Suppressor macrophage (primary cell): ENCODE data around the gene BPHL.
"Not testable (repeated sequence)": the region's sequence is repeated elsewhere in the genome, so short reads cannot be mapped to it uniquely, and the experiment has no call there.

Source experiments
- DNase-seq, 4 experiments: peaks; one replicate each; pipeline ENCODE4 v3.0.0-alpha.2; 2020 to 2022

The BPHL gene

GRCh38 chr6:3124667-3125066 is 6.2 kb downstream of the BPHL start:
- no peak for DNase-seq

GRCh38 chr6:3125815-3126214 is 7.3 kb downstream of the BPHL start:
- no peak for DNase-seq

- DNase-seq: no peak
Measured at GRCh38 chr6:3128356-3129108, 10.0 kb downstream of the BPHL start.

GRCh38 chr6:3131695-3132094 is 13.2 kb downstream of the BPHL start:
- no peak for DNase-seq

DNA sequence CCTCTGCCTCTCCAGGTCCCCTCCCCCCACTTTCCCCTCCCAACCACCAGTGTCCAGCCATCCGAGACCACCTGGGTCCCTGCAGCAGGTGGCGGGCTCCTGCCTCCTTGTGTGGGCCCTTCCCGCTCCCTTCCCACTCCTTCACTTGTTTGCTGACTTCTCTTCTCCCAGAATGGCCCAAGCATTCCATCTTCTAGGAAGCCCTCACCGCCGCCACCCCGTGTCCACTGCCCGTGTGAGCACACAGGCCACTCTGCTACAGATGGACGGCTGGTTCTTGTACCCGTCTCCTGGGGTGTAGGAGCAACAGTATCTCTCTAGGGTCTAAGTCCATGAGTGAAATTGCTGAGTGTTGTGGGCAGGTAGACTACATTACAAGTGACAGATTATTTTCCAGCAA is 15.0 kb downstream of the BPHL start:
- DNase-seq: no peak

DNA sequence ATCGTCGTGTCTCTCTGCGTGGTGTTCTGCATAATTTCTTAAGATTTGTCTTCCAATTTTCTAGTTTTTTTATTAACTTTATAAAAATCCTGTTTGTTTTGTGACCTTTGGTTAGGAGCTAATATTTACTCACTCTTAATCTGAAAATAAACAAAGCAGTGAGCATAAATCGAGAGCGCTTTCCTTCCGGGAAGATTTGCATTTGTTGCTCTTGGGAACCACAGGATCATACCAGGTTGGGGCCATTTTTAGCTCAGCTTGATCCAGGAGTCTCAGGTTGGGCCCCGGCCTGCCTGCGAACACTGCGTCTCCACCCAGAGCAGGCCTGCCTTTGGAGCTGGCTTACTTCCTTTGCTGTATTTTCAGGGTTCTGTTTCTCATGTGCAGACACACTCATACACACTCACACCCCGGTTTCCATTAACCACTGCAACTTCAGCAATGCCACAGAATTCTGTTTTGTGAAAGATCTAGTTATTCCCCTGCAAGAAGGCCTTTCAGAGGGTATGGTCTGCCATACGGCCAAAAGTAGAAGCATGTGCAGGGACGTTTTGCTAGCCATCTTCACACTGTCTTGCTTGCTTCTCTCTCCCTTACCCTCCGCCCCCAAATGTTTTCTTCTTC is 17.3 kb downstream of the BPHL start:
- no peak for DNase-seq

- DNase-seq: no peak
Measured at GRCh38 chr6:3136292-3137011, 17.9 kb downstream of the BPHL start.

DNA sequence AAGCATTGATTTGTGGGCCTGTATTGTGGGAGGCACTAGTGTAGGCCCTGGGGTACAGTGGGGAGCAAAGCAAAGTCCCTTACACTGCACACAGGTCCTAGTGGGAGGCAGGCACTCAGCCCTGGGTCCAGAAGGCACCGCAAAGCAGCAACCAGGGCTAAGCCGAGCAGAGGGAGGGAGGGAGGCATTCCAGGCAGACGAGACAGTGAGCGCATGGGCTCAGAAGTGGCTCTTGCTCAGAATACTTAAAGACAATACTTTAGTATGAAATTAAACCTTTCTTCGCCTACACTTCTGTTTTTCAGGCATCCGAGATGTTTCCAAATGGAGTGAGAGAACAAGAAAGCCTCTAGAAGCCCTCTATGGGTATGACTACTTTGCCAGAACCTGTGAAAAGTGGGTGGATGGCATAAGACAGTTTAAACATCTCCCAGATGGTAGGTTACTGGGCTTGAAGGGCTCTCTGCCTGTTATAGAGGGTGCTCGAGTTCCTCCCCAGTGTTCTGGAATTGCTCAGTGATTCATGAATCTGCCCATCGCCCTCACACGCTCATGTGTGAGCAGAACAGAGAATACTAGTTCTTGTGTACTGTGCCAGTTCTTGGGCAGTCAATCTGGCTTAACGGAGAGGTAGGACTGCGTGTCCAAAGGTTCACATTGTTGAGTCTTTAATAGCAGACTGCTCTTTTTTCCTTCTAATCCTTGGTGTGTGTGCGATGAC is 18.7 kb downstream of the BPHL start:
- DNase-seq: no peak

DNA sequence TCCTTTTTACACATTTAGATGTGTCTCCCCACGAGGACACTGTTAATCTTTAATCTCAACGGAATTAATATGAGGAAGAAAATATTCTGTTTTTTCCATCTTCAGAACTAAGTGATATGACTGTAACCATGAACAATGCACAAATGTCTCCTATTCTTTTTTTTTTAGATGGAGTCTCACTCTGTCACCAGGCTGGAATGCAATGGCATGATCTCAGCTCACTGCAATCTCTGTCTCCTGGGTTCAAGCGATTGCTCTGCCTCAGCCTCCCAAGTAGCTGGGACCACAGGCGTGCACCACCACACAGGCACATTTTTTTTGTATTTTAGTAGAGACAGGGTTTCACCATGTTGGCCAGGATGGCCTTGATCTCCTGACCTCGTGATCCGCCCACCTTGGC is 19.4 kb downstream of the BPHL start:
- not testable (repeated sequence) for DNase-seq

- DNase-seq: peak in 3 of 4 experiments; percentile 40 to 71 (median 67)
Measured at GRCh38 chr6:3138341-3138740, 19.8 kb downstream of the BPHL start.

DNA sequence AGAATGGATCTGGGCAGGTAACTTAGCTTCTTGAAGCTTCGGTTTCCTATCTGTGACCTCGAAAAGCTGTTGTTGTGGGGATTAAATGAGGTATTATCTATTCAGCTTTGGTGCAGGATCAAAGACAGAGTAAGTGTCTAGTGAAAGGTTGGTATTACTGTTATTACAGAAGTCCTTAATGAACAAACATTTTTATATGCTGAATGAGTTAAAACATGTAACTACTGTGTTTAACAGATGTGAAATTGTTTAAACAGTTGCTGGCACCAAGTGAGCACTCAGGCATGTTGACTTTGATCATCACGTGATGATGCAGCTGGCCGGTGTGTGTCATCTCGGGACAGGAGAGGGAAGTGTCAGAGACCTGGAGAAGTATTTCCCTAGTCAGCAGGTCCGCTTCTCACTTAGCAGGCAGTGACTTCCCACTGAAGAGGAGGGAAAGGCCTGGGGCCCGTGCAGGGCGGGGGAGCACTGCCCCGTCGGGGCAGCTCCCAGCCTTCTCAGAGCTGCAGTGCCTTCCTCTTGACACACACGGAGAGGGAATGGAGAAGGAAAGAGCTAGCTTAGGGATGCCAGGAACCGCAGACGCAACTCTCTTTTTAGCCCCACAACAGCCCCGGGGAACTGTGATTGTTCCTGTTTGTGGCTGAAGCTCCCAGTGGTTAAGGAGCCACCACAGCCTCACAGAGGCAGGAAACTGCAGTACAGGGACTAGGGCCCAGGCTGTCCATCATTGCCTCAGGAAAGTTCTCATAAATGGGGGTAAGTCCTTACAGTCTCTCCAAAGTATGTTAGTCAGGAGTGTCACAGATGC is 20.8 kb downstream of the BPHL start:
- peak; percentile 92 to 96 (median 95) for DNase-seq

DNA sequence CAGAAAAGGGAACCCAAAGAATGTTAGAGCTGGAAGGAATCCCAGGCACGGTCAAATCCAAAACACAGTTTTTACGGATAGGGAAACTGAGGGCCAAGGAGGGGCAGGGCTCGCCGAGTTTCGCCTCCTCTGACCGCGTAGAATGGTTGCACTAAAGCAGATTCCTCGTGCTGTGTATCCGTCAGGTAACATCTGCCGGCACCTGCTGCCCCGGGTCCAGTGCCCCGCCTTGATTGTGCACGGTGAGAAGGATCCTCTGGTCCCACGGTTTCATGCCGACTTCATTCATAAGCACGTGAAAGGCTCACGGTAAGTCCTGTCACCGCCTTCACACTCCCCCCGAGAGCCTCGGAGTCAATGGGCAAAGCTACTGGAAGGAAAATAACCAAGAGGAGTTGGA is 21.7 kb downstream of the BPHL start:
- no peak for DNase-seq

DNA sequence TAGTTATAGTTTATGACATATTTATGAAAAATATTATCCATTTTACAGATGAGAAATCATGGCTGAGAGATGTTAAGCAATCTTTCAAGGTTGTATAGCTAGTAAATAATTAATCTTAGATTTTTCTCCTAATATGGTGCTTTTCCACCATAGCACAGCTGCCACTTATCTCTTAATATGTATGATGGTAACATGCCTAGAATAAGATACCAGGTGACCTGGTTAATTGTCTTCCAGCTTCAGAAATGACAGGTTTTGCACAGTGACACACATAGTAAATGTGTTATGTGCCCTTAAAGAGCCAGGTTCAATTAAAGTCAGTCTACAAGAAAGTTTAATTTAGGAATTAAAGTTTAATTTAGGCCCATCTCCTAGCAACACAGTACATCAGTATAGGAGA is 24.0 kb downstream of the BPHL start:
- DNase-seq: no peak

- no peak for DNase-seq
Measured at GRCh38 chr6:3143158-3143557, 24.6 kb downstream of the BPHL start.

DNA sequence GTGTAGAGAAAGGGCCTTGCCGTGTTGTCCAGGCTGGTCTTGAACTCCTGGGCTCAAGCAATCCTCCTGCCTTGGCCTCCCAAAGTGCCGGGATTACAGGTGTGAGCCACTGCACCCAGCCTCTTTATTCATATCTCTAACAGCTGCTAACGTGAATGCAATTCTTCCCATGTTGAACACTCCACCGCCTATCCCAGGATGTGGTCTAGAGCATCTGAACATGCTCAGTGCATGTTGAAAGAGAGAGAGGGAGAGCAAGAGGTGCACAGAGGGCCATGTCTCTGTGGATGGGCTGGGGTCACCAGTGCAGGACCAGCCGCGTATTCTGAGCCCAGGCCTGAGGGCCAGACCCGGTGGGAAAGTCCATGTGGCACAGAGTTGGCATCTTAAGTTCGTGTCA is 26.1 kb downstream of the BPHL start:
- no peak for DNase-seq

DNA sequence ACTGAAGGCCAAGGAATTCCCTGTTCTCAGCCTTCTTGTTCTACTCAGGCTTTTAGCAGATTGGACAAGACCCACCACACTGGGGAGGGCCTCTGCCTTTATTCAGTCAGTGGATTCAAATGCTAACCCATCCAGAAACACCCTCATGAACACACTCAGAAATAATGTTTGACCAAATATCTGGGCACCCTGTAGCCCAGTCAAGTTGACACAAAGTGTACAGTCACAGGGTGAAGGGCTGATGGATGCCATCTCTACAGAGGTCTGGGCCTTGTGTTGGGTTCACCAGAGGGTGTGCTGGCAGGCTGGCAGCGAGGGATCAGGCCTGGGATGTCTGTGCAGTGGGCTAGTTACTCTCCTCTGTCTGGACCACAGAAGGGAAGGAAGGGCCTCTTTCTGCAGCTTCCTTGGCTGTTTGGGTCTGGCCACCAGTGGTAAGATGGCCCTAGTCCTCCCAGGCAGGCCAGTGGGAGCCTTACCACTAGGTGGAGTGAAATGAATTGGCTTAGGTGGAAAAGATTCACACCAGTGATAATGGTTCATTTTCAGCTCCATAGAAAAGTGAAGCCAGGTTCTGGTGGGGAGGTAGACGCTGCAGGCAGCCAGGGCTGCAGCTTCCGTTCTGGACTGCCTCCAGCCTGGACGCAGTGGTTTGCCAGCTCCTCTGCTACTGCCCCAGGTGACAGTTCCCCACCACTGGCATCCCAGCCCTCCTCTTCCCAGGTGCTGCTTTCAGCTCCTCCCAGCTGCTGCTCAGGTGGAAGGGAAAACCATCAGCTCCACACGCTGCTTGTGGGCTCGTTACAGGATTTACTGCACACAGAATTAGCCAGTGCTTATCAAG is 29.6 kb downstream of the BPHL start:
- DNase-seq: no peak

DNA sequence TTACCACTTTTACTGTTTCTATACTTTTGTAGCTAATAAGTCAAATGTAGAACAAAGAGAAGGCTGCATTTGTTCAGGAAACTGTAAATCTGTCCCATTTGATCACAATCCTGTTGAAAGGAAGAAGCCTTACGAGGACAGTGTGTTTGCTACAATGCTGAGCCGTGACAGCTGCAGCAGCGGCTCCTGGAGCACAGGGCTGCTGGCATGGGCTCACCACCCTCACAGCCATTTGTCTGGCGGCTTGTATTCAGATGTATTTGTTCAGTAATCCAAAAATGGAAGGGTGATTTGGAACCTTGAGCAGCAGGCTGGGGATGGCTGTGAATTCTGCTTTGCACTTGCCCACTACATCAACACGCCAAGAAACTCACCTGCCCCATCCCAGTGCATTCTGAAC is 33.2 kb downstream of the BPHL start:
- no peak for DNase-seq

DNA sequence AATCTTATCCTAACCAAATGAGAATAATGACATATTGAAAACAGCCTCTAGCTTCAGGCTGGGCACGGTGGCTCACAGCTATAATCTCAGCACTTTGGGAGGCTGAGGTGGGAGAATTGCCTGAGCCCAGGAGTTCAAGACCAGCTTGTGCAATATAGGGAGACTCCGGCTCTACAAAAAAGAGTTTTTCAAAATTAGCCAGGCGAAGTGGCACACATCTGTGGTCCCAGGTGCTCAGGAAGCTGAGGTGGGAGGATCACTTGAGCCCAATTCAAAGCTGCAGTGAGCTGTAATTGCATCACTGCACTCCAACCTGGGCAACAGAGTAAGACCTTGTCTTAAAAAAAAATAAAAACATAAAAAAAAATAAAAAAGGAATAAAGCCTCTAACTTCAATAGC is 34.2 kb downstream of the BPHL start:
- no peak for DNase-seq

DNA sequence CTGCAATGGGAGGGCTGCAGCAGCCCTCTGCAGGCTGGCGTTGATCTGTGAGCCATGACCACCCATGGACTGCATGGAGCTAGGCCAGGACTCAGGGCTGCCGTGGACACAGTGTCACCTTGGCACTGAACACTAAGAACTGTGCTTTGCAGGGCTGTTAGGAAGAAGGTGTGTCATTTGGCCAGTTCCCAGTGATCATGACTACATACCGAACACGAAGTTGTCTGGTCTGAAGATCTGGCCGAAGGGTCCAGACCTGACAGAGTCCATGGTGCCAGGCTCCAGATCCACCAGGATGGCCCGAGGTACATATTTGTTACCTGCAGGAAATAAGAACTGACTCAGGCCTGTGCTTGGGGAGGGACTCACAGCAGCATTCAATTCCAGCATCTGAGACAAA is 36.9 kb downstream of the BPHL start:
- DNase-seq: not testable (repeated sequence)

DNA sequence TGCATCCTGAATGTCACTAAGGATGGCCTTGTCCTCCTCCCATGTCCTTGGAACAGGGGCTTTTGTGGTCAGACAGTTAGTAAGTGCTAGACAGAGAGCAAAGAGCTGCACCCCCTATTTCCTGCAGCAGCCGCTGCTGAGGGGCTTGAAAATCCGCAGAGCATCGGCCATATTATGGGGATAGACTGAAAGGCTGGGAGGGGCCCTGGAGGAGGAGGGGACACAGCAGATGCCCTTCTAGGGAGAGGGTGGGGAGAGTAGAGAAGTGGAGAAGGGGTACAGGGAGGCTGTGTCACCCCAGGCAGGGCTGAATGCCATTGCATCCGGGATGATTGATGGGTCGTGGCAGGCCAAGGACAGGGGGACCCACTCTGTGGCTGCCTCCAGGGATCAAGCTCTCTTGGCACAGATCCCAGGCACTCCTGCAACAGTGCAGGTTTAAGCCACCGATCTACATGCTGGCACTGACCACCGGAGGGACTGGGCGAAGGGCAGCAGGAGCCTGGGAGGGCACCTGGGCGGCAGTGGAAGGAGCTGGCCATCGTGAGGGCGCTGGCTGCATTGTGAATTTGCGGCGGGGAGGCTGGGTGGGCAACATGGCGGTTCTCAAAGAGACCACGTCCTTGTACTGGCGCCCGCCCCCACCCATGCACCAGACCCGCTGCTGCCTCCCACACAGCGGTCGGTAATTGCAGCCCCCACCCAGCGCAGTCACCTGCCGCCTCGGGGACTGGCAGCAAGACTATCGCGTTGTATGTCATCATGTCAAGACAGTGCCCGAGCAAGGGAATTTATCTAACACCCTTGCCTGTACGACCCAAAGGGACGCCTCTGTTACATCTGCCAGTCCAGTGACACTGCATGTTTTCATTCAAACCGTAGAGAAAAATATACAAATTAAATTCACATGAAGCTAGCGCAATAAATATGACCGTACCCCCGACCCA is 37.9 kb downstream of the BPHL start:
- DNase-seq: peak in 3 of 4 experiments; percentile 14 to 33 (median 22)
